ENCODE results near the gene CEBPZOS. TPM values are rescaled to one million over a fixed set of nuclear protein-coding genes. Genes with fewer than 3 reads are reported as not detected.

CEBPZOS gene
- total RNA-seq (10 to 100 TPM; 10.2 to 16.8 TPM), polyA plus RNA-seq (10 to 100 TPM in 1 of 2 donors, 1 to 10 TPM in 1; 9.1 to 22.9 TPM)

DNA sequence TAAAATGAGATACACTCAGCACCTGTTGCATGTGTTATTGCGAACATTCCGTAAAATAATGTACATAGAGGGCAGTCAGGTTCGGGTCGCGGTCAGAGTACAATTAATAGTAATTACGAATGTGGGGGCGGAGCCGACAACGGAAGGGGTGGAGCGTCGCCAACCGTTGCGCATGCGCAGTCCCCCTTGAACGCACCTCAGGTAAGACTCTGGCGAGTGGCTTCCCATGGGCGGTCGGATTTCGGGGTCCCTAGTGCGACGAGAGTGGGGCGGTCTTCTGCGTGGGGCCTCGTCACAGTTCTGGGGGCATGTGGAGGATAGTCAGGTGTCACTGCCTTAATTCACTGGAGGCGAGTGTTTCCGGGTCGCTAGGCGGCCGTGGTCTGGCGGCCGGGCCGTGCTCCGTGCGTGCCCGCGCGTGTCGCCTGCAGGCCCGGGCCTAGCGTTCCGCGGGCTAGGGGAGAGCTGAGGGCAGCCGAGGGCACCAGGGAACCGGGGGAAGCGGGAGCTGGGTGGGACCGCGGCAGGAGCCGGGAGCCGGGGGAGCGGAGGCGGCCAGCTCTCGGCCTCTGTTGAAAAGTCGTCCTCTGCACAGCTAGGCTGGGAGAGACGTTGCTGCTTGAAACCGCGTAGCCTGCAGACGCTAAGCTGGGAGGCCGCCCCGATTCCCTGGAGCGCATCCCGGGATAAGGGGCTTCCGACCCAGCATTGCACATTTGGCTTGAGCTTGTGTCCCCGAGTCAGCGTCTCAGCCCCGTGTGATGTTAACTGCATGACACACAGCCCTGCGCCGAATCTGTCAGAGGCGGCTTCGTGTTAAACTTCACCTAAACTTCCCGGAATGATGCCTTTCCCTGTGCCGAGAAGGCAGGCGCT is at the start of gene CEBPZOS:
Gene CEBPZOS (plus strand): TSS at position 177 of the 876 bp plus-strand sequence. CDS start 3,209 bp downstream, outside the sequence.
- peaks cover 2 to 6% (median 4%) of the 10 kb centered on the region in 4 donors for H3K36me3 ChIP-seq (ENCODE audit: control insufficient read depth in 4 of 4, insufficient read depth in 3 of 4, low read depth in 1 of 4, low read length in 3 of 4)
- peak within 1 kb of the TSS; percentile 31 to 49 for H3K9ac ChIP-seq (ENCODE audit: low read depth in 1 of 2, low read length in 2 of 2)
- H3K9me3 ChIP-seq (ENCODE audit: control insufficient read depth in 4 of 4, low read length in 3 of 4): no peaks in the 10 kb centered on the region
- H3K27ac ChIP-seq (ENCODE audit: low read depth in 1 of 2, low read length in 2 of 2): peak within 1 kb of the TSS; percentile 89 to 93
- peaks cover 0 to 8% (median 4%) of the 10 kb centered on the region in 4 donors for H3K4me1 ChIP-seq (ENCODE audit: control insufficient read depth in 4 of 4, insufficient read depth in 4 of 4, low read length in 3 of 4)
- no peaks in the 10 kb centered on the region for H3K27me3 ChIP-seq (ENCODE audit: control insufficient read depth in 4 of 4, insufficient read depth in 4 of 4, low read length in 3 of 4)
- peak; percentile 92 for DNase-seq (ENCODE audit: low spot score)
- under 1% methylated on average over 72 of the region's 72 CpGs for WGBS
- H3K4me3 ChIP-seq (ENCODE audit: low read depth in 1 of 3, low read length in 3 of 3): peak within 1 kb of the TSS; percentile 67 to 87 (median 79)
- peak in 1 of 2 donors; percentile 25 for TF ChIP-seq EGR1 (IDR thresholded peaks at IDR 0.05; ENCODE audit: low read depth in 2 of 2)
- TF ChIP-seq, protein P1, sequence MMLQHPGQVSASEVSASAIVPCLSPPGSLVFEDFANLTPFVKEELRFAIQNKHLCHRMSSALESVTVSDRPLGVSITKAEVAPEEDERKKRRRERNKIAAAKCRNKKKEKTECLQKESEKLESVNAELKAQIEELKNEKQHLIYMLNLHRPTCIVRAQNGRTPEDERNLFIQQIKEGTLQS (IDR thresholded peaks at IDR 0.05): no peak
- TF ChIP-seq JUND (IDR thresholded peaks at IDR 0.05): no peak
- TF ChIP-seq, protein P2, sequence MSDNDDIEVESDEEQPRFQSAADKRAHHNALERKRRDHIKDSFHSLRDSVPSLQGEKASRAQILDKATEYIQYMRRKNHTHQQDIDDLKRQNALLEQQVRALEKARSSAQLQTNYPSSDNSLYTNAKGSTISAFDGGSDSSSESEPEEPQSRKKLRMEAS (IDR thresholded peaks at IDR 0.05): no peak
- TF ChIP-seq RXRA (IDR thresholded peaks at IDR 0.05): peak; percentile 38 to 65
- TF ChIP-seq FOXA2 (IDR thresholded peaks at IDR 0.05): peak; percentile 39
- peak in 1 of 2 donors; percentile 84 for TF ChIP-seq GABPA (IDR thresholded peaks at IDR 0.05 in 1 of 2, conservative IDR thresholded peaks at IDR 0.05 in 1 of 2)
- TF ChIP-seq SP1 (IDR thresholded peaks at IDR 0.05): peak; percentile 69
- peak; percentile 59 to 76 for TF ChIP-seq HNF4A (conservative IDR thresholded peaks at IDR 0.05)
- no peak for TF ChIP-seq RAD21 (IDR thresholded peaks at IDR 0.05)

DNA sequence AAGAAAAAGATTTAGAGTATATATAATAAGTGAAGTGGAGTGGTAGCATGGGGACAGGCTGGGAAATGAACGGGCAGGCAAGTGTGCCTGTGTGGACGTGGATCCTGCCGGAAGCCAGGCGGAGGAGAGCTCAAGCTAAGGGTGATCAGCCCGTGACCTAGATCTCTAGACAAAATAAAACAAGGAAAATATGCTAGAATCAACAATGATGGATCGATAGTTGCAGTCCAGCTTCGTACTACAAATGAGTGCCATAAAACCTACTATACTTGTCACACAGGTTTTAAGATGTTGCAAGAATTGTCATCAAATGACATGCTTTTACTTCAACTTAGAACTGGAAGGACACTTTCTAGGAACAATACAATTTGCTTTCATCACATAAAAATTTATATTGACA is 48.0 kb upstream of the CEBPZOS start:
- TF ChIP-seq, protein P1 (IDR thresholded peaks at IDR 0.05): no peak
- no peak for TF ChIP-seq FOXA1 (IDR thresholded peaks at IDR 0.05)
- TF ChIP-seq JUND (IDR thresholded peaks at IDR 0.05): peak in 1 of 2 donors; percentile 19
- no peak for TF ChIP-seq EGR1 (IDR thresholded peaks at IDR 0.05; ENCODE audit: low read depth in 2 of 2)
- TF ChIP-seq RXRA (IDR thresholded peaks at IDR 0.05): peak; percentile 38 to 54
- TF ChIP-seq, protein P3, sequence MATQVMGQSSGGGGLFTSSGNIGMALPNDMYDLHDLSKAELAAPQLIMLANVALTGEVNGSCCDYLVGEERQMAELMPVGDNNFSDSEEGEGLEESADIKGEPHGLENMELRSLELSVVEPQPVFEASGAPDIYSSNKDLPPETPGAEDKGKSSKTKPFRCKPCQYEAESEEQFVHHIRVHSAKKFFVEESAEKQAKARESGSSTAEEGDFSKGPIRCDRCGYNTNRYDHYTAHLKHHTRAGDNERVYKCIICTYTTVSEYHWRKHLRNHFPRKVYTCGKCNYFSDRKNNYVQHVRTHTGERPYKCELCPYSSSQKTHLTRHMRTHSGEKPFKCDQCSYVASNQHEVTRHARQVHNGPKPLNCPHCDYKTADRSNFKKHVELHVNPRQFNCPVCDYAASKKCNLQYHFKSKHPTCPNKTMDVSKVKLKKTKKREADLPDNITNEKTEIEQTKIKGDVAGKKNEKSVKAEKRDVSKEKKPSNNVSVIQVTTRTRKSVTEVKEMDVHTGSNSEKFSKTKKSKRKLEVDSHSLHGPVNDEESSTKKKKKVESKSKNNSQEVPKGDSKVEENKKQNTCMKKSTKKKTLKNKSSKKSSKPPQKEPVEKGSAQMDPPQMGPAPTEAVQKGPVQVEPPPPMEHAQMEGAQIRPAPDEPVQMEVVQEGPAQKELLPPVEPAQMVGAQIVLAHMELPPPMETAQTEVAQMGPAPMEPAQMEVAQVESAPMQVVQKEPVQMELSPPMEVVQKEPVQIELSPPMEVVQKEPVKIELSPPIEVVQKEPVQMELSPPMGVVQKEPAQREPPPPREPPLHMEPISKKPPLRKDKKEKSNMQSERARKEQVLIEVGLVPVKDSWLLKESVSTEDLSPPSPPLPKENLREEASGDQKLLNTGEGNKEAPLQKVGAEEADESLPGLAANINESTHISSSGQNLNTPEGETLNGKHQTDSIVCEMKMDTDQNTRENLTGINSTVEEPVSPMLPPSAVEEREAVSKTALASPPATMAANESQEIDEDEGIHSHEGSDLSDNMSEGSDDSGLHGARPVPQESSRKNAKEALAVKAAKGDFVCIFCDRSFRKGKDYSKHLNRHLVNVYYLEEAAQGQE (IDR thresholded peaks at IDR 0.05): no peak
- peak; percentile 71 for TF ChIP-seq SP1 (IDR thresholded peaks at IDR 0.05)
- TF ChIP-seq HNF4A (conservative IDR thresholded peaks at IDR 0.05): peak; percentile 42 to 52
- no peak for TF ChIP-seq YY1 (IDR thresholded peaks at IDR 0.05)
- no peak for TF ChIP-seq TAF1 (conservative IDR thresholded peaks at IDR 0.05)
- TF ChIP-seq, protein P4, sequence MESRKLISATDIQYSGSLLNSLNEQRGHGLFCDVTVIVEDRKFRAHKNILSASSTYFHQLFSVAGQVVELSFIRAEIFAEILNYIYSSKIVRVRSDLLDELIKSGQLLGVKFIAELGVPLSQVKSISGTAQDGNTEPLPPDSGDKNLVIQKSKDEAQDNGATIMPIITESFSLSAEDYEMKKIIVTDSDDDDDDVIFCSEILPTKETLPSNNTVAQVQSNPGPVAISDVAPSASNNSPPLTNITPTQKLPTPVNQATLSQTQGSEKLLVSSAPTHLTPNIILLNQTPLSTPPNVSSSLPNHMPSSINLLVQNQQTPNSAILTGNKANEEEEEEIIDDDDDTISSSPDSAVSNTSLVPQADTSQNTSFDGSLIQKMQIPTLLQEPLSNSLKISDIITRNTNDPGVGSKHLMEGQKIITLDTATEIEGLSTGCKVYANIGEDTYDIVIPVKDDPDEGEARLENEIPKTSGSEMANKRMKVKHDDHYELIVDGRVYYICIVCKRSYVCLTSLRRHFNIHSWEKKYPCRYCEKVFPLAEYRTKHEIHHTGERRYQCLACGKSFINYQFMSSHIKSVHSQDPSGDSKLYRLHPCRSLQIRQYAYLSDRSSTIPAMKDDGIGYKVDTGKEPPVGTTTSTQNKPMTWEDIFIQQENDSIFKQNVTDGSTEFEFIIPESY (IDR thresholded peaks at IDR 0.05): peak; percentile 21
- TF ChIP-seq GABPA (IDR thresholded peaks at IDR 0.05 in 1 of 2, conservative IDR thresholded peaks at IDR 0.05 in 1 of 2): peak; percentile 13 to 34
- TF ChIP-seq, protein P5, sequence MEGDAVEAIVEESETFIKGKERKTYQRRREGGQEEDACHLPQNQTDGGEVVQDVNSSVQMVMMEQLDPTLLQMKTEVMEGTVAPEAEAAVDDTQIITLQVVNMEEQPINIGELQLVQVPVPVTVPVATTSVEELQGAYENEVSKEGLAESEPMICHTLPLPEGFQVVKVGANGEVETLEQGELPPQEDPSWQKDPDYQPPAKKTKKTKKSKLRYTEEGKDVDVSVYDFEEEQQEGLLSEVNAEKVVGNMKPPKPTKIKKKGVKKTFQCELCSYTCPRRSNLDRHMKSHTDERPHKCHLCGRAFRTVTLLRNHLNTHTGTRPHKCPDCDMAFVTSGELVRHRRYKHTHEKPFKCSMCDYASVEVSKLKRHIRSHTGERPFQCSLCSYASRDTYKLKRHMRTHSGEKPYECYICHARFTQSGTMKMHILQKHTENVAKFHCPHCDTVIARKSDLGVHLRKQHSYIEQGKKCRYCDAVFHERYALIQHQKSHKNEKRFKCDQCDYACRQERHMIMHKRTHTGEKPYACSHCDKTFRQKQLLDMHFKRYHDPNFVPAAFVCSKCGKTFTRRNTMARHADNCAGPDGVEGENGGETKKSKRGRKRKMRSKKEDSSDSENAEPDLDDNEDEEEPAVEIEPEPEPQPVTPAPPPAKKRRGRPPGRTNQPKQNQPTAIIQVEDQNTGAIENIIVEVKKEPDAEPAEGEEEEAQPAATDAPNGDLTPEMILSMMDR (IDR thresholded peaks at IDR 0.05; ENCODE audit: low read depth, low read length, missing input control): peak; percentile 2
- no peak for TF ChIP-seq HNF4G (IDR thresholded peaks at IDR 0.05)
- peak in 1 of 2 donors; percentile 19 for TF ChIP-seq RAD21 (IDR thresholded peaks at IDR 0.05)
- peak; percentile 72 for TF ChIP-seq FOXA2 (IDR thresholded peaks at IDR 0.05)
- TF ChIP-seq, protein P2 (IDR thresholded peaks at IDR 0.05): peak; percentile 27
- no peak for TF ChIP-seq NR2F2 (IDR thresholded peaks at IDR 0.05)
- no peaks in the 10 kb centered on the region for H3K27me3 ChIP-seq (ENCODE audit: control insufficient read depth in 4 of 4, insufficient read depth in 4 of 4, low read length in 3 of 4)
- peaks cover 2 to 23% (median 13%) of the 10 kb centered on the region in 4 donors for H3K36me3 ChIP-seq (ENCODE audit: control insufficient read depth in 4 of 4, insufficient read depth in 3 of 4, low read depth in 1 of 4, low read length in 3 of 4)
- H3K27ac ChIP-seq (ENCODE audit: low read depth in 1 of 2, low read length in 2 of 2): no peak overlapping the region
- no peak for DNase-seq (ENCODE audit: low spot score)
- WGBS: 30% methylated on average over 7 of the region's 7 CpGs
- no peak overlapping the region for H3K4me3 ChIP-seq (ENCODE audit: low read depth in 1 of 3, low read length in 3 of 3)
- H3K9me3 ChIP-seq (ENCODE audit: control insufficient read depth in 4 of 4, low read length in 3 of 4): no peaks in the 10 kb centered on the region
- peaks cover 3 to 17% (median 8%) of the 10 kb centered on the region in 4 donors for H3K4me1 ChIP-seq (ENCODE audit: control insufficient read depth in 4 of 4, insufficient read depth in 4 of 4, low read length in 3 of 4)
- no peak overlapping the region for H3K9ac ChIP-seq (ENCODE audit: low read depth in 1 of 2, low read length in 2 of 2)

Data from liver (tissue), 9 donors.